ENCODE data around the gene SELENOH.

The SELENOH gene

DNA sequence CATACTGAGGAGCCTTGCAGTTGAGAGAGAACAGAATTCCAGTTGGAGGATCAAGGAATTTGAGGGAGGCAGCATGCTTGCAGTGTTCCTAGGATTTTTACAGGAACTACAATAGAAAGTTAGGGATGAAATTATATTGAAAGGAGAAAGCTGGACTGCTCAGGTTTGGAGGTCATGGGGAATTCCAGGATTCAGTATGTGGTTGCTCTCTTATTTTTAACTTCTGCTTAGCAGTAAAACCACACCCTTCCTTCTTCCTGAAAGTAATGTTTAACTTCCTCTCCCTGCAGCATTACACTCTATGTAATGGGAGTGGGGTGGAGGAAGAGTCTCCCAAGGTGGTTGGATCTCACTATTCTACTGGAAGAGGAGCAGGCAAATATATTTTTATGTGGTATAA lies 51.6 kb downstream of the SELENOH start:
- CTCF ChIA-PET: no interaction called here

More for the DNA sequence above, 51.6 kb downstream of the SELENOH start:
- peak overlapping the region; percentile 76 for H3K27ac ChIP-seq
- POLR2A ChIA-PET (ENCODE audit: low non-redundant PET): interaction anchor here (0.7 kb wide), 1 partner anchor 12 kb away, joined by 4 read pairs; no protein-coding TSS in a partner anchor
- peak; percentile 26 for DNase-seq (ENCODE audit: low spot score)
- no peak for TF ChIP-seq CTCF (conservative IDR thresholded peaks at IDR 0.05; ENCODE audit: low read depth)
